Right ventricle myocardium superior (tissue), 1 donor: ENCODE results near the gene HEXIM2. TPM values are rescaled to one million over a fixed set of nuclear protein-coding genes. Genes with fewer than 3 reads are reported as not detected.
"Not testable (repeated sequence)": the region's sequence is repeated elsewhere in the genome, so short reads cannot be mapped to it uniquely, and the experiment has no call there.

Experiments used
- ATAC-seq: fragments of 200-7000 bp; cut with Tn5 transposase; one replicate; pipeline ENCODE4 v1.9.1; 2020; ENCODE audit warnings: mild to moderate bottlenecking; ENCODE audit not compliant: poor library complexity
- DNase-seq: peaks from one replicate; pipeline ENCODE4 v3.0.0-alpha.2; 2020
- intact Hi-C: fragments of 100-400 bp; cut with DNase I; formaldehyde crosslinking; loops from one replicate; pipeline ENCODE4 v1.11.2; 2022
- microRNA-seq: library from miRNA; unstranded; fragments of <30 nt; microRNA quantifications from one replicate; pipeline ENCODE4 v1.2.0, GENCODE V29; 2020
- total RNA-seq: library from RNA; stranded (reverse); fragmentation: NEBNext Ultra II Directional; extraction: Animal tissue kit (Norgen Biotek cat#: 25700); gene quantifications from one replicate; pipeline ENCODE4 v1.2.1, GENCODE V29; 2021
- donor health status: DM: no; HTN: yes; CAD: no; lungs with severe emphysema.

Gene HEXIM2
- total RNA-seq, 1 donor from 2014 or later: 8.0 TPM

GRCh38 chr17:45190503-45191255, 29.0 kb downstream of the HEXIM2 start:
- no peak for ATAC-seq

DNA sequence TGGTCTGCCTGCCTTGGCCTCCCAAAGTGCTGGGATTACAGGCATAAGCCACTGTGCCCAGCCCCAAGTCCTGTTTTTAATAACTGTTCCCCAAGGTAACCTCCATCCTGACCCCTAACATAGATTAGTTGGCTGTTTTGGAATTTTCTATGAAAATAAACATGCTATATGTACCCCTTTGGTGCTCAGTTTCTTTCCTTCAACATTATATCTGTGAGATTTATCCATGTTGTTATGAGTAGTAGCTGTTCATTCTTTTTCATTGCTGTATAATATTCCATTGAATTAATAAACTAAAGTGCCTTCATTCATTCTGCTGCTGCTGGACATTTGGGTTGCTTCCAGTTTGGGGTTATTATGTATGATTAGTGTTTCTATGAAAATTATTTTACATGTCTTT, 33.7 kb downstream of the HEXIM2 start:
- DNase-seq: no peak
- ATAC-seq: no peak
- intact Hi-C loops: loop anchor here (10.0 kb wide), 1 partner anchor 281 kb away; the partner anchor contains the start of gene GFAP

More at GRCh38 chr17:45190503-45191255, 29.0 kb downstream of the HEXIM2 start:
- intact Hi-C loops: loop anchor here (10.0 kb wide), 1 partner anchor 276 kb away; the partner anchor contains the start of gene GFAP
- DNase-seq: no peak

DNA sequence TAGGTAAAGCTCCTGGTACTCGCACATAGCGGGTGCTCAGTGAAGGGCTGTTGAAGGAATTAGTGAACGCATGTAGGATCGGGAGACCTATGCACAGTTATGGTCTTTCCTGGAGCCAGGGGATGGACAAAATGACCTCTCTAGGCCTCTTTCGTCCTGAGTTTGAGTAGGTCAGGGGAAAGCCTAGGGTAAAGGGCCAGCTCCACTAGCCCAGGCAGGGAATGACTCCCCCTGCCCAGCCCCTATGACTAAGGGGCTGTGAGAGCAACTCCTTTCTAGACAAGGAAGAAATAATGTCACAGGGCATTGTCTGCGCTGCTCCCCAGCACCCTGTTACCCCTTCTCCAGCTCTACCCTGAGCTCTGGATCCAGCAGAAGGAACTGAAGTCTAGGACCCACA, 35.4 kb downstream of the HEXIM2 start:
- DNase-seq (no peak), ATAC-seq (no peak)
- intact Hi-C loops: loop anchor here (10.0 kb wide), 1 partner anchor 282 kb away; the partner anchor contains the start of gene GFAP

DNA sequence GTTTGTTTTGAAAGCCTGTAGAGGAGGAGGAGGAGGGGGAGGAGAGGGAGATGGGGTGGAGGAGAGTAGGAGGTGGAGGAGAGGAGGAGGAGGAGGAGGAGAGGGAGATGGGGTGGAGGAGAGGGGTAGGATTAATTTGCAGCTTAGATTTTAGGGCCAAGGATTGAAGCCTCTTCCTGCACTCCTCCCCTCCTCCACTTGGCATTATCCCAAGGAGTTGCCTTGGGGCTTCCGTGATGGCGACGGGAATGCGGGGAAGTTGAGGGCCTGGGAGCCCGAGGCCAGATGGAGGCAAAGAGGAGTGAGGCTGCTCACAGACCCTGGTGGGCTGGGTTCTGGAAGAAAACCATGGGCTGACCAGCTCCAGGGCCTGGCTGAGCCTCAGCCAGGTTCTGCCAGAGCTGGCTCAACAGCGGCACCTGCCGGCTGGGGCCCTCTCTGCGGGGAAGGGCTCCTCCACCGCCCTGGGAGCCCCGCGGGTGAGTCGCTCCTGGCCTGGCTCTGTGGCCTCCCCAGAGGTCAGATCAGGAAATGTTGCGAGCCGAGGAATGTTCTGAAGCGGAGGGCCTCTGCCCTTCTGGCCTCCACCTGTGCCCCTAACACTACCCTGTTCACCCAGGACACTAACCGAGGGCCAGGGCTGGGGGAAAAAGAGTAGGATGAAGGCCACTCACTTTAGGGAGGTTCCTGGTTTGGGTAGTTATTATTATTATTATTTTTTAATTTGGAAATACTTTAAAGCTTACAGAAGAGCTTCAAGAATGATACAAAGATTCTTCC, 36.1 kb downstream of the HEXIM2 start:
- intact Hi-C loops: loop anchor here (1.0 to 10.0 kb wide), 2 partner anchors 62 to 283 kb away; partner anchors contain the start of genes ACBD4 and GFAP
- ATAC-seq (peak; percentile 96), DNase-seq (peak; percentile 95)

- DNase-seq: peak; percentile 80
- intact Hi-C loops: no loop called here
- peak; percentile 62 for ATAC-seq
These were observed 39.0 kb downstream of the HEXIM2 start for GRCh38 chr17:45200701-45201100.

- DNase-seq: no peak
- no peak for ATAC-seq
- intact Hi-C loops: no loop called here
These were observed 39.8 kb downstream of the HEXIM2 start for GRCh38 chr17:45201457-45201856.

DNA sequence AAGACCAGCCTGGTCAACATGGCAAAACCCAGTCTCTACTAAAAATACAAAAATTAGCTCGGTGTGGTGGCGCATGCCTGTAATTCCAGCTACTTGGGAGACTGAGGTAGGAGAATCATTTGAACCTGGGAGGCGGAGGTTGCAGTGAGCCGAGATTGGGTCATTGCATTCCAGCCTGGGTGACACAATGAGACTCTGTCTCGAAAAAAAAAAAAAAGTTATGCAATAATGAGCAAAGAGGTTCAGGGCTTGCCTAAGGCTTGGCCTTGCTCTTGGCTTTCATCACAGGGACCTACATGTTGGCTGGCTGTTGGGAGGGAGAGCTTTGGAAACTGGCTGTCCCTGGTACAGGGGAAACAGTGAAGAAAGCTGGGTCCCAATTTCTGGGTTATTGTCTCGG, 40.2 kb downstream of the HEXIM2 start:
- intact Hi-C loops: not testable (repeated sequence)
- peak; percentile 52 for ATAC-seq
- peak; percentile 64 for DNase-seq

DNA sequence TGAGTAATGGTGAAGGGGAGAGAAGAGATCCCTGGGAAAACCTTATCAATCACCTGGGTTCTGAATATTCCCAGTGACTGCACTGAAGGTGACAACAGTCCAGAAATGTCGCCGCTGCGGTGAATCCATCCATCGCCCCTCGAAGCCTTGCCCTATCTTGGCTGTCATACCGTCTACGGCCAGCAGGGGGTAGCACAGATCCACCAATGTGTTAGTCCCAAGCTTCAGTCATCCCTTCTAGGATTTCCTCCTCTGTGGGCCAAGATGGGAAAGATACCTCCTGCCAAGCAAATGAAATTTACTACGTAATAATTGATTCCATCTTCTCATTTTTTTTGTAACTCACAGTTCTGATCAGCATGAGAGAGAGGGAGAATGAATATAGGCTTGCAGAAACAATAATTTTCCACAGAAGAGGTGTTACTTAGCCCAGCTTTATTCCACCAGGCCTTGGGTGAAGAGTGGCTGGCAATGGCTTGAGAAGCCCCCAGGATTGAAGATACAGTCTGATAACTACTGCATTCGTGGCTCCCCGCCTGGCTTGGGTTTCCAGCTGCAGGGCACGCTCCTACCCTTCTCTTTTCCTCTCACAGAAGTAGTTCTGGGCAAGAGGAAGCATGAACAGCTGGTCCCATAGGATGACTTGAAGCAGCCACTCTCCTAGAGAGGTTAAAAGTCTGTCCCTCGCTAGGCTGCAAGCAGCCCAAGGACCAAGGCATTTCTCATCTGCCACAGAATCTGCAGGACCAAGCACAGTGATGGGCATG, 57.4 kb downstream of the HEXIM2 start:
- DNase-seq: peak; percentile 93
- ATAC-seq: peak; percentile 82

More for the DNA sequence above, 57.4 kb downstream of the HEXIM2 start:
- intact Hi-C loops: loop anchor here (2.0 kb wide), 1 partner anchor 166 kb away; no protein-coding TSS in a partner anchor

Small RNA genes lying within 50 kb of the gene (microRNA-seq; reads per million reads assigned to microRNA genes)
- not detected for gene MIR6784

Other genes starting within 250 kb of the HEXIM2 start
- 4.7 TPM for gene GFAP, start 246.4 kb upstream of the HEXIM2 start, total RNA-seq
- 1.8 TPM for gene KIF18B, start 214.1 kb upstream of the HEXIM2 start, total RNA-seq
- gene C1QL1, start 193.6 kb upstream of the HEXIM2 start, total RNA-seq: 7.3 TPM
- 25.3 TPM for gene DCAKD, start 110.2 kb upstream of the HEXIM2 start, total RNA-seq
- gene NMT1, start 100.6 kb upstream of the HEXIM2 start, total RNA-seq: 84.5 TPM
- 201 TPM for gene PLCD3, start 29.4 kb upstream of the HEXIM2 start, total RNA-seq
- 8.0 TPM for gene ACBD4, start 26.2 kb upstream of the HEXIM2 start, total RNA-seq
- gene HEXIM1, start 13.4 kb upstream of the HEXIM2 start, total RNA-seq: 31.2 TPM
- 12.0 TPM for gene FMNL1, start 60.0 kb downstream of the HEXIM2 start, total RNA-seq
- not detected for gene SPATA32, start 100.2 kb downstream of the HEXIM2 start, total RNA-seq
- gene MAP3K14, start 155.1 kb downstream of the HEXIM2 start, total RNA-seq: 12.2 TPM